B cell (primary cell): ENCODE measurements around the gene PPP1R11.

Source experiments
- EZH2 ChIP-seq: IDR thresholded peaks from 2 replicates; pipeline ENCODE4 v1.6.1; 2012; ENCODE audit warnings: borderline replicate concordance, low read depth, mild to moderate bottlenecking, moderate library complexity, low read length; ENCODE audit not compliant: insufficient read depth, poor library complexity, severe bottlenecking
- TF ChIP-seq, protein P1 (sequence below): fragments of 200-600 bp; IDR thresholded peaks from one replicate; pipeline ENCODE4 v1.8.0; 2022; ENCODE audit warnings: antibody characterized with exemption, mild to moderate bottlenecking

DNA sequence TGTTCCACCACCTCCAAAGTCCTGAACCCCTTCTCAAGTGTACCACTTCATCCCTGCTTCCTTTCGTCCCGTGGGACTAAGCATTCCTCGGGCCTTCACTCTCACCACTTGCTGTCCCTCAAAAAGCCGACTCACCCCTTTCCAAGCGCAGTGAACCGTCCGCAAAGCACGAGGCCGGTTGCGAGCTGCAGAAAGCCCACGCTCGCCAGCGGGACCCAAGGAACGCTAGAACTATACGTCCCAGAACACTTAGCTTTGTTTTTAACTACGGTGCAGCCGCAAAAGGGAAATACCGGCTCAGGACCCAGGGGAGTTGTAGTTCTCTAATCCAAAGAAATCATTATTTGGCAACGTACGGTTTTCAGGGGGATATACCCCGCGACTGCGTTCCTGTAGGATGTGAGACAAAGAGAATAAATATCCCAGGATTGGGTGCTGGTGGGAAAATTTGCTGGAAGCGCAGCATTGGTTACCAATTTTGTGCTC, 6.3 kb upstream of the PPP1R11 start:
- TF ChIP-seq, protein P1, sequence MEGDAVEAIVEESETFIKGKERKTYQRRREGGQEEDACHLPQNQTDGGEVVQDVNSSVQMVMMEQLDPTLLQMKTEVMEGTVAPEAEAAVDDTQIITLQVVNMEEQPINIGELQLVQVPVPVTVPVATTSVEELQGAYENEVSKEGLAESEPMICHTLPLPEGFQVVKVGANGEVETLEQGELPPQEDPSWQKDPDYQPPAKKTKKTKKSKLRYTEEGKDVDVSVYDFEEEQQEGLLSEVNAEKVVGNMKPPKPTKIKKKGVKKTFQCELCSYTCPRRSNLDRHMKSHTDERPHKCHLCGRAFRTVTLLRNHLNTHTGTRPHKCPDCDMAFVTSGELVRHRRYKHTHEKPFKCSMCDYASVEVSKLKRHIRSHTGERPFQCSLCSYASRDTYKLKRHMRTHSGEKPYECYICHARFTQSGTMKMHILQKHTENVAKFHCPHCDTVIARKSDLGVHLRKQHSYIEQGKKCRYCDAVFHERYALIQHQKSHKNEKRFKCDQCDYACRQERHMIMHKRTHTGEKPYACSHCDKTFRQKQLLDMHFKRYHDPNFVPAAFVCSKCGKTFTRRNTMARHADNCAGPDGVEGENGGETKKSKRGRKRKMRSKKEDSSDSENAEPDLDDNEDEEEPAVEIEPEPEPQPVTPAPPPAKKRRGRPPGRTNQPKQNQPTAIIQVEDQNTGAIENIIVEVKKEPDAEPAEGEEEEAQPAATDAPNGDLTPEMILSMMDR, result no peak
- no peak for TF ChIP-seq EZH2
